HEK293 (cell line): ENCODE data around the gene STX11.

ENCODE experiments used
- BCL11B ChIP-seq: fragments of 450-650 bp; formaldehyde crosslinking; IDR thresholded peaks from 2 replicates; pipeline ENCODE4 v1.5.1; 2016; ENCODE audit warnings: low read depth, missing biosample characterization, missing genetic modification characterization
- INSM2 ChIP-seq: fragments of 450-650 bp; formaldehyde crosslinking; IDR thresholded peaks from 2 replicates; pipeline ENCODE4 v1.5.1; 2016; ENCODE audit warnings: missing biosample characterization, missing genetic modification characterization
- OSR2 ChIP-seq: fragments of 450-650 bp; formaldehyde crosslinking; IDR thresholded peaks from 2 replicates; pipeline ENCODE4 v1.5.1; 2016; ENCODE audit warnings: missing biosample characterization, missing genetic modification characterization
- OVOL3 ChIP-seq: fragments of 450-650 bp; formaldehyde crosslinking; IDR thresholded peaks from 2 replicates; pipeline ENCODE4 v1.5.1; 2016; ENCODE audit warnings: missing biosample characterization, missing genetic modification characterization
- RBAK ChIP-seq: fragments of 450-650 bp; formaldehyde crosslinking; IDR thresholded peaks from 2 replicates; pipeline ENCODE4 v1.5.1; 2016; ENCODE audit warnings: missing biosample characterization, missing genetic modification characterization
- REST ChIP-seq: fragments of 450-650 bp; formaldehyde crosslinking; IDR thresholded peaks from 2 replicates; pipeline ENCODE4 v1.5.1; 2016; ENCODE audit warnings: missing biosample characterization, missing genetic modification characterization
- TCF7L2 ChIP-seq: IDR thresholded peaks from 2 replicates; pipeline ENCODE4 v1.6.1; 2011; ENCODE audit warnings: low read depth, mild to moderate bottlenecking, inconsistent platforms, low read length, moderate library complexity, borderline replicate concordance
- ZBTB7A ChIP-seq: fragments of 450-650 bp; formaldehyde crosslinking; IDR thresholded peaks from 2 replicates; pipeline ENCODE4 v1.5.1; 2016; ENCODE audit warnings: low read depth, missing biosample characterization, missing genetic modification characterization
- ZIC2 ChIP-seq: fragments of 450-650 bp; formaldehyde crosslinking; IDR thresholded peaks from 2 replicates; pipeline ENCODE4 v1.5.1; 2016; ENCODE audit warnings: missing biosample characterization, missing genetic modification characterization
- ZNF10 ChIP-seq: fragments of 450-650 bp; formaldehyde crosslinking; IDR thresholded peaks from 2 replicates; pipeline ENCODE4 v1.5.1; 2017; ENCODE audit warnings: missing biosample characterization, missing genetic modification characterization
- ZNF114 ChIP-seq: fragments of 450-650 bp; formaldehyde crosslinking; IDR thresholded peaks from 2 replicates; pipeline ENCODE4 v1.5.0; 2017; ENCODE audit warnings: missing biosample characterization, missing genetic modification characterization
- ZNF121 ChIP-seq: fragments of 450-650 bp; formaldehyde crosslinking; IDR thresholded peaks from 2 replicates; pipeline ENCODE4 v1.5.1; 2016; ENCODE audit warnings: missing biosample characterization, missing genetic modification characterization
- ZNF133 ChIP-seq: fragments of 450-650 bp; formaldehyde crosslinking; IDR thresholded peaks from 2 replicates; pipeline ENCODE4 v1.5.1; 2016; ENCODE audit warnings: missing biosample characterization, missing genetic modification characterization
- ZNF175 ChIP-seq: fragments of 450-650 bp; formaldehyde crosslinking; IDR thresholded peaks from 2 replicates; pipeline ENCODE4 v1.5.1; 2016; ENCODE audit warnings: missing biosample characterization, missing genetic modification characterization
- ZNF24 ChIP-seq: fragments of 450-650 bp; formaldehyde crosslinking; IDR thresholded peaks from 2 replicates; pipeline ENCODE4 v1.5.1; 2016; ENCODE audit warnings: missing biosample characterization, missing genetic modification characterization
- ZNF26 ChIP-seq: fragments of 450-650 bp; formaldehyde crosslinking; IDR thresholded peaks from 2 replicates; pipeline ENCODE4 v1.5.1; 2016; ENCODE audit warnings: missing biosample characterization, missing genetic modification characterization
- ZNF280C ChIP-seq: fragments of 450-650 bp; formaldehyde crosslinking; IDR thresholded peaks from 2 replicates; pipeline ENCODE4 v1.5.1; 2016; ENCODE audit warnings: missing biosample characterization, missing genetic modification characterization
- ZNF302 ChIP-seq: fragments of 450-650 bp; formaldehyde crosslinking; IDR thresholded peaks from 2 replicates; pipeline ENCODE4 v1.5.1; 2016; ENCODE audit warnings: missing biosample characterization, missing genetic modification characterization, low read depth
- ZNF311 ChIP-seq: fragments of 450-650 bp; formaldehyde crosslinking; IDR thresholded peaks from 2 replicates; pipeline ENCODE4 v1.5.1; 2017; ENCODE audit warnings: missing biosample characterization, missing genetic modification characterization, borderline replicate concordance
- ZNF350 ChIP-seq: fragments of 450-650 bp; formaldehyde crosslinking; IDR thresholded peaks from 2 replicates; pipeline ENCODE4 v1.5.0; 2017; ENCODE audit warnings: missing biosample characterization, mild to moderate bottlenecking, missing genetic modification characterization
- ZNF391 ChIP-seq: fragments of 450-650 bp; formaldehyde crosslinking; IDR thresholded peaks from 2 replicates; pipeline ENCODE4 v1.5.1; 2016; ENCODE audit warnings: low read depth, missing biosample characterization, missing genetic modification characterization, borderline replicate concordance
- ZNF48 ChIP-seq: fragments of 450-650 bp; formaldehyde crosslinking; IDR thresholded peaks from 2 replicates; pipeline ENCODE4 v1.5.1; 2016; ENCODE audit warnings: missing biosample characterization, missing genetic modification characterization
- ZNF501 ChIP-seq: fragments of 450-650 bp; formaldehyde crosslinking; IDR thresholded peaks from 2 replicates; pipeline ENCODE4 v1.5.1; 2016; ENCODE audit warnings: missing biosample characterization, missing genetic modification characterization
- ZNF530 ChIP-seq: fragments of 450-650 bp; formaldehyde crosslinking; IDR thresholded peaks from 2 replicates; pipeline ENCODE4 v1.5.1; 2016; ENCODE audit warnings: low read depth, missing biosample characterization, missing genetic modification characterization
- ZNF544 ChIP-seq: fragments of 450-650 bp; formaldehyde crosslinking; IDR thresholded peaks from 2 replicates; pipeline ENCODE4 v1.5.0; 2017; ENCODE audit warnings: missing biosample characterization, missing genetic modification characterization
- ZNF549 ChIP-seq: fragments of 450-650 bp; IDR thresholded peaks from 2 replicates; pipeline ENCODE4 v1.5.1; 2018; ENCODE audit warnings: missing biosample characterization, missing genetic modification characterization, mild to moderate bottlenecking, inconsistent platforms, moderate library complexity
- ZNF596 ChIP-seq: fragments of 450-650 bp; IDR thresholded peaks from 2 replicates; pipeline ENCODE4 v1.5.0; 2018; ENCODE audit warnings: missing biosample characterization, mild to moderate bottlenecking, missing genetic modification characterization, moderate library complexity
- ZNF600 ChIP-seq: fragments of 450-650 bp; formaldehyde crosslinking; IDR thresholded peaks from 2 replicates; pipeline ENCODE4 v1.5.1; 2016; ENCODE audit warnings: missing biosample characterization, missing genetic modification characterization
- ZNF677 ChIP-seq: fragments of 450-650 bp; IDR thresholded peaks from 2 replicates; pipeline ENCODE4 v1.5.0; 2018; ENCODE audit warnings: missing biosample characterization, mild to moderate bottlenecking, missing genetic modification characterization, moderate library complexity
- ZNF701 ChIP-seq: fragments of 450-650 bp; formaldehyde crosslinking; IDR thresholded peaks from 2 replicates; pipeline ENCODE4 v1.5.1; 2016; ENCODE audit warnings: missing biosample characterization, missing genetic modification characterization
- ZNF776 ChIP-seq: fragments of 450-650 bp; formaldehyde crosslinking; IDR thresholded peaks from 2 replicates; pipeline ENCODE4 v1.5.0; 2017; ENCODE audit warnings: missing biosample characterization, missing genetic modification characterization, borderline replicate concordance
- ZSCAN4 ChIP-seq: fragments of 450-650 bp; formaldehyde crosslinking; IDR thresholded peaks from 2 replicates; pipeline ENCODE4 v1.5.1; 2017; ENCODE audit warnings: missing biosample characterization, missing genetic modification characterization

The STX11 gene

GRCh38 chr6:144215932-144216667 lies 65.8 kb downstream of the STX11 start (continued):
- peak; percentile 24; the same call in 1 of the 2 replicates for TF ChIP-seq INSM2
- TF ChIP-seq ZNF677 (tag by site-specific recombination), result no peak
- no peak for TF ChIP-seq RBAK (tag by site-specific recombination)
- no peak for TF ChIP-seq OSR2
- TF ChIP-seq ZNF133 (tag by site-specific recombination), result no peak
- TF ChIP-seq ZNF391 (tag by site-specific recombination), result peak; percentile 88; the same call in 1 of the 2 replicates
- TF ChIP-seq ZNF121 (tag by site-specific recombination), result no peak
- TF ChIP-seq ZNF544 (tag by site-specific recombination), result no peak
- TF ChIP-seq ZNF549 (tag by site-specific recombination), result no peak
- TF ChIP-seq ZSCAN4 (tag by site-specific recombination), result no peak; the same call in 1 of the 2 replicates
- no peak for TF ChIP-seq ZNF302 (tag by site-specific recombination)
- TF ChIP-seq ZNF48 (tag by site-specific recombination), result no peak
- no peak for TF ChIP-seq OVOL3 (tag by site-specific recombination)
- TF ChIP-seq ZNF350 (tag by site-specific recombination), result no peak
- no peak for TF ChIP-seq ZNF311 (tag by site-specific recombination)
- no peak for TF ChIP-seq ZNF776
- TF ChIP-seq ZNF24 (tag by site-specific recombination), result peak; percentile 73; the same call in 1 of the 2 replicates
- no peak; the same call in 1 of the 2 replicates for TF ChIP-seq ZIC2
- no peak for TF ChIP-seq ZNF701 (tag by site-specific recombination)
- no peak for TF ChIP-seq ZNF114 (tag by site-specific recombination)
- no peak for TF ChIP-seq ZNF26 (tag by site-specific recombination)
- peak; percentile 22 for TF ChIP-seq REST
- TF ChIP-seq ZBTB7A (tag by site-specific recombination), result no peak
- TF ChIP-seq ZNF596, result no peak
- no peak for TF ChIP-seq ZNF10 (tag by site-specific recombination)
- no peak for TF ChIP-seq TCF7L2
- TF ChIP-seq ZNF175, result no peak
- TF ChIP-seq BCL11B (tag by site-specific recombination), result no peak
- TF ChIP-seq ZNF530 (tag by site-specific recombination), result no peak
- no peak for TF ChIP-seq ZNF280C
- peak; percentile 94 for TF ChIP-seq ZNF501 (tag by site-specific recombination)
- peak; percentile 90 for TF ChIP-seq ZNF600 (tag by site-specific recombination)
